RWPE2 (cell line): ENCODE results near the gene PROS1.
"Not testable (repeated sequence)": the region's sequence is repeated elsewhere in the genome, so short reads cannot be mapped to it uniquely, and the experiment has no call there.

Experiments
- ATAC-seq: fragments of 200-7000 bp; cut with Tn5 transposase; 3 replicates; pipeline ENCODE4 v1.9.1; 2021; ENCODE audit warnings: low read depth
- DNase-seq: peaks from one replicate; pipeline ENCODE4 v3.0.0-alpha.2; 2020; ENCODE audit warnings: low spot score
- H3K27ac ChIP-seq: fragments of 450-650 bp; 2 replicates; pipeline ENCODE4 v1.5.1; 2017; ENCODE audit warnings: mild to moderate bottlenecking; ENCODE audit not compliant: poor library complexity, severe bottlenecking
- H3K27me3 ChIP-seq: fragments of 250-450 bp; sonication (Bioruptor Pico); 2 replicates; pipeline ENCODE4 v1.5.1; 2021; ENCODE audit warnings: mild to moderate bottlenecking, moderate library complexity; ENCODE audit not compliant: insufficient read depth, poor library complexity, severe bottlenecking
- H3K36me3 ChIP-seq: fragments of 250-450 bp; sonication (Bioruptor Pico); 2 replicates; pipeline ENCODE4 v1.5.1; 2020; ENCODE audit warnings: low read depth, mild to moderate bottlenecking, moderate library complexity
- H3K4me1 ChIP-seq: fragments of 250-450 bp; sonication (Bioruptor Pico); 2 replicates; pipeline ENCODE4 v1.5.1; 2021; ENCODE audit warnings: mild to moderate bottlenecking, moderate library complexity; ENCODE audit not compliant: insufficient read depth, poor library complexity, severe bottlenecking
- H3K4me3 ChIP-seq: fragments of 250-450 bp; sonication (Bioruptor Pico); 2 replicates; pipeline ENCODE4 v1.5.1; 2021; ENCODE audit warnings: mild to moderate bottlenecking, moderate library complexity; ENCODE audit not compliant: severe bottlenecking
- H3K9me3 ChIP-seq: fragments of 250-450 bp; sonication (Bioruptor Pico); 2 replicates; pipeline ENCODE4 v1.5.1; 2021; ENCODE audit warnings: mild to moderate bottlenecking, moderate library complexity; ENCODE audit not compliant: severe bottlenecking
- CTCF ChIP-seq: fragments of 450-650 bp; IDR thresholded peaks from one replicate; pipeline ENCODE4 v1.5.1; 2017; ENCODE audit warnings: mild to moderate bottlenecking, moderate library complexity; ENCODE audit not compliant: poor library complexity, severe bottlenecking

Gene PROS1

GRCh38 chr3:93931597-93932229, 42.0 kb downstream of the PROS1 start:
- ATAC-seq (no peak), DNase-seq (no peak)
- TF ChIP-seq CTCF: no peak
- H3K9me3 ChIP-seq: no peaks in the 10 kb centered on the region
- H3K27ac ChIP-seq: no peak overlapping the region
- H3K36me3 ChIP-seq: no peaks in the 10 kb centered on the region
- no peaks in the 10 kb centered on the region for H3K4me1 ChIP-seq
- no peak overlapping the region for H3K4me3 ChIP-seq
- no peaks in the 10 kb centered on the region for H3K27me3 ChIP-seq

GRCh38 chr3:93930041-93930440, 43.7 kb downstream of the PROS1 start:
- Histone ChIP-seq H3K36me3 (no peaks in the 10 kb centered on the region), H3K9me3 (no peaks in the 10 kb centered on the region), H3K4me1 (no peaks in the 10 kb centered on the region), H3K27me3 (no peaks in the 10 kb centered on the region), H3K27ac (no peak overlapping the region), H3K4me3 (no peak overlapping the region)
- no peak for TF ChIP-seq CTCF
- ATAC-seq (no peak), DNase-seq (no peak)

- no peak for ATAC-seq
Measured at GRCh38 chr3:93926789-93927188, 46.9 kb downstream of the PROS1 start.

GRCh38 chr3:93924491-93924890, 49.2 kb downstream of the PROS1 start:
- Histone ChIP-seq H3K4me3 (no peak overlapping the region), H3K9me3 (no peaks in the 10 kb centered on the region), H3K4me1 (no peaks in the 10 kb centered on the region), H3K27me3 (no peaks in the 10 kb centered on the region), H3K27ac (no peak overlapping the region), H3K36me3 (no peaks in the 10 kb centered on the region)
- DNase-seq: no peak
- TF ChIP-seq CTCF: no peak
- ATAC-seq: no peak

More at GRCh38 chr3:93926789-93927188, 46.9 kb downstream of the PROS1 start:
- no peak overlapping the region for H3K27ac ChIP-seq
- H3K4me3 ChIP-seq: no peak overlapping the region
- no peaks in the 10 kb centered on the region for H3K27me3 ChIP-seq
- no peaks in the 10 kb centered on the region for H3K9me3 ChIP-seq
- no peak for DNase-seq
- TF ChIP-seq CTCF: no peak
- no peaks in the 10 kb centered on the region for H3K36me3 ChIP-seq
- H3K4me1 ChIP-seq: no peaks in the 10 kb centered on the region

- DNase-seq (no peak), ATAC-seq (no peak)
- Histone ChIP-seq H3K4me3 (no peak overlapping the region), H3K27ac (no peak overlapping the region), H3K4me1 (no peaks in the 10 kb centered on the region), H3K36me3 (no peaks in the 10 kb centered on the region), H3K9me3 (no peaks in the 10 kb centered on the region), H3K27me3 (no peaks in the 10 kb centered on the region)
- no peak for TF ChIP-seq CTCF
Measured at GRCh38 chr3:93923006-93923405, 50.7 kb downstream of the PROS1 start.

- not testable (repeated sequence) for H3K27ac ChIP-seq, ATAC-seq, H3K4me3 ChIP-seq
Measured at GRCh38 chr3:93917546-93918029, 56.1 kb downstream of the PROS1 start.

GRCh38 chr3:93913623-93914022, 60.1 kb downstream of the PROS1 start:
- not testable (repeated sequence) for ATAC-seq, H3K27me3 ChIP-seq, H3K9me3 ChIP-seq, H3K27ac ChIP-seq, H3K4me3 ChIP-seq, DNase-seq, H3K36me3 ChIP-seq, H3K4me1 ChIP-seq

More at GRCh38 chr3:93917546-93918029, 56.1 kb downstream of the PROS1 start:
- not testable (repeated sequence) for H3K36me3 ChIP-seq, DNase-seq, H3K9me3 ChIP-seq, H3K4me1 ChIP-seq, H3K27me3 ChIP-seq
